Neural cell (in vitro differentiated cells): ENCODE results near the gene TACR2. TPM values are rescaled to one million over a fixed set of nuclear protein-coding genes. Genes with fewer than 3 reads are reported as not detected.

ENCODE experiments used
- H2AFZ ChIP-seq: fragments of 200-600, 300-800 bp; sonication (generic), shearing (Covaris generic); 2 replicates; pipeline ENCODE4 v1.6.0; 2014; ENCODE audit warnings: low read depth, mild to moderate bottlenecking, antibody characterized with exemption, low read length, moderate library complexity
- H3F3A ChIP-seq: fragments of 200-600 bp; shearing (Covaris generic); 2 replicates; pipeline ENCODE4 v1.6.1; 2016; ENCODE audit warnings: mild to moderate bottlenecking, moderate library complexity, mixed read lengths, antibody characterized with exemption, low read length; ENCODE audit not compliant: insufficient read depth, poor library complexity, severe bottlenecking
- H3K27ac ChIP-seq: fragments of 200-600, 300-800 bp; sonication (generic), shearing (Covaris generic); 2 replicates; pipeline ENCODE4 v1.5.1; 2014; ENCODE audit warnings: mild to moderate bottlenecking, low read length, moderate library complexity
- H3K27me3 ChIP-seq: fragments of 300-800, 200-600 bp; sonication (generic), shearing (Covaris generic); 2 replicates; pipeline ENCODE4 v1.6.0; 2014; ENCODE audit warnings: mild to moderate bottlenecking, low read depth, low read length, moderate library complexity; ENCODE audit not compliant: insufficient read depth
- H3K36me3 ChIP-seq: fragments of 300-800, 200-600 bp; sonication (generic), shearing (Covaris generic); 2 replicates; pipeline ENCODE4 v1.5.1; 2014; ENCODE audit warnings: mild to moderate bottlenecking, antibody characterized with exemption, low read length, moderate library complexity; ENCODE audit not compliant: insufficient read depth
- H3K4me2 ChIP-seq: fragments of 300-800, 200-600 bp; sonication (generic), shearing (Covaris generic); 2 replicates; pipeline ENCODE4 v1.6.0; 2014; ENCODE audit warnings: mild to moderate bottlenecking, low read length
- H3K4me3 ChIP-seq: fragments of 300-800, 200-600 bp; sonication (generic), shearing (Covaris generic); 2 replicates; pipeline ENCODE4 v1.5.1; 2014; ENCODE audit warnings: mild to moderate bottlenecking, low read length, moderate library complexity
- H3K79me2 ChIP-seq: fragments of 200-600 bp; shearing (Covaris generic); replicated peaks from 2 replicates; pipeline ENCODE4 v1.6.0; 2014; ENCODE audit warnings: mild to moderate bottlenecking, low read length, moderate library complexity; ENCODE audit not compliant: insufficient read depth
- H3K9ac ChIP-seq: fragments of 300-800, 200-600 bp; sonication (generic), shearing (Covaris generic); 2 replicates; pipeline ENCODE4 v1.6.1; 2016; ENCODE audit warnings: mild to moderate bottlenecking, low read length, mixed read lengths
- H3K9me2 ChIP-seq: fragments of 200-600 bp; shearing (Covaris generic); 2 replicates; pipeline ENCODE4 v1.6.1; 2016; ENCODE audit warnings: mild to moderate bottlenecking, low read length, mixed read lengths; ENCODE audit not compliant: insufficient read depth
- H3K9me3 ChIP-seq: fragments of 200-600, 300-800 bp; sonication (generic), shearing (Covaris generic); 2 replicates; pipeline ENCODE4 v1.6.1; 2016; ENCODE audit warnings: mild to moderate bottlenecking, mixed run types, low read length, moderate library complexity, mixed read lengths
- H4K20me1 ChIP-seq: fragments of 200-600 bp; shearing (Covaris generic); 2 replicates; pipeline ENCODE4 v1.6.1; 2016; ENCODE audit warnings: mild to moderate bottlenecking, mixed run types; ENCODE audit not compliant: insufficient read depth
- EP300 ChIP-seq: fragments of 450-650 bp; conservative IDR thresholded peaks from 2 replicates; pipeline ENCODE4 v1.6.1; 2014; ENCODE audit warnings: antibody characterized with exemption, mild to moderate bottlenecking, moderate library complexity; ENCODE audit not compliant: poor library complexity, severe bottlenecking
- EZH2 ChIP-seq: fragments of 200-600, 300-800 bp; shearing (Covaris generic), sonication (generic); IDR thresholded peaks from 2 replicates; pipeline ENCODE4 v1.6.1; 2014; ENCODE audit warnings: antibody characterized with exemption, low read length, borderline replicate concordance, mild to moderate bottlenecking; ENCODE audit not compliant: insufficient read depth, poor library complexity, severe bottlenecking
- MXI1 ChIP-seq: fragments of 450-650 bp; conservative IDR thresholded peaks from 2 replicates; pipeline ENCODE4 v1.6.1; 2014; ENCODE audit warnings: antibody characterized with exemption, mild to moderate bottlenecking; ENCODE audit not compliant: poor library complexity, severe bottlenecking
- POLR2AphosphoS5 ChIP-seq: IDR thresholded peaks from 2 replicates; pipeline ENCODE4 v1.6.1; 2012
- RAD21 ChIP-seq: fragments of 450-650 bp; conservative IDR thresholded peaks from 2 replicates; pipeline ENCODE4 v1.6.1; 2014; ENCODE audit warnings: antibody characterized with exemption, mild to moderate bottlenecking, moderate library complexity
- SMC3 ChIP-seq: fragments of 450-650 bp; conservative IDR thresholded peaks from 2 replicates; pipeline ENCODE4 v1.6.1; 2014; ENCODE audit warnings: antibody characterized with exemption, mild to moderate bottlenecking, moderate library complexity; ENCODE audit not compliant: poor library complexity
- TAF1 ChIP-seq: IDR thresholded peaks from 2 replicates; pipeline ENCODE4 v1.6.1; 2012; ENCODE audit warnings: low read depth
- polyA plus RNA-seq: library from polyadenylated mRNA; depleted of rRNA; stranded (reverse); fragments of >200 nt; gene quantifications from 2 replicates; pipeline ENCODE4 v1.2.3, GENCODE V29; 2014
- TF ChIP-seq, protein P1 (sequence below): IDR thresholded peaks from 2 replicates; pipeline ENCODE4 v1.6.1; 2012; ENCODE audit warnings: borderline replicate concordance
- TF ChIP-seq, protein P2 (sequence below): fragments of 450-650 bp; IDR thresholded peaks from 2 replicates; pipeline ENCODE4 v1.5.1; 2014; ENCODE audit warnings: antibody characterized with exemption, mild to moderate bottlenecking, moderate library complexity; ENCODE audit not compliant: poor library complexity, severe bottlenecking

Gene TACR2
- polyA plus RNA-seq, 1 donor from 2014 or later, result not detected

DNA sequence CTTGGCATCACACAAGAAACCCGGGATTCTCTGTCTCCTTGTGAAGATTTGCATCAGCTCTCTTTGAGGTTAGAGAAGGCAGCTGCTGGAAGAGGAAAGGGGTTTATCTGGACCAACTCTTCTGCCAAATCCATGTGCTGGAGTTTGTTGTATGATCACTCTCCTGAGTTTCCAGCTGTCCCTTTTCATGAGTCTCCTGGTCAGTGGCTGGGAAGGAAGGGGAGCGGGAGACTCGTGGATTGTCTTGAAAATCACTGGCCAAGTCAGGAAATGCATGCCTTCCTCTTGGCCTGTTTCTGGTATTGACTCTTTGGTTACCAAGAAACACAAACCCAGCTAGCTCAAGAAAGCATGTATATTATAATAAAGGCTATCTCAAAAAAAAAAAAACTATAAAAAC, 38.8 kb downstream of the TACR2 start:
- H4K20me1 ChIP-seq, result no peaks in the 10 kb centered on the region
- H3K4me3 ChIP-seq, result no peak overlapping the region
- no peaks in the 10 kb centered on the region for H3K9me3 ChIP-seq
- H3K36me3 ChIP-seq, result peaks cover 10% of the 10 kb centered on the region
- H3K9me2 ChIP-seq, result no peaks in the 10 kb centered on the region
- no peak overlapping the region for H3K9ac ChIP-seq
- no peak overlapping the region for H2AFZ ChIP-seq
- no peaks in the 10 kb centered on the region for H3K27me3 ChIP-seq
- no peaks in the 10 kb centered on the region for H3F3A ChIP-seq
- no peaks in the 10 kb centered on the region for H3K79me2 ChIP-seq
- TF ChIP-seq, protein P1, sequence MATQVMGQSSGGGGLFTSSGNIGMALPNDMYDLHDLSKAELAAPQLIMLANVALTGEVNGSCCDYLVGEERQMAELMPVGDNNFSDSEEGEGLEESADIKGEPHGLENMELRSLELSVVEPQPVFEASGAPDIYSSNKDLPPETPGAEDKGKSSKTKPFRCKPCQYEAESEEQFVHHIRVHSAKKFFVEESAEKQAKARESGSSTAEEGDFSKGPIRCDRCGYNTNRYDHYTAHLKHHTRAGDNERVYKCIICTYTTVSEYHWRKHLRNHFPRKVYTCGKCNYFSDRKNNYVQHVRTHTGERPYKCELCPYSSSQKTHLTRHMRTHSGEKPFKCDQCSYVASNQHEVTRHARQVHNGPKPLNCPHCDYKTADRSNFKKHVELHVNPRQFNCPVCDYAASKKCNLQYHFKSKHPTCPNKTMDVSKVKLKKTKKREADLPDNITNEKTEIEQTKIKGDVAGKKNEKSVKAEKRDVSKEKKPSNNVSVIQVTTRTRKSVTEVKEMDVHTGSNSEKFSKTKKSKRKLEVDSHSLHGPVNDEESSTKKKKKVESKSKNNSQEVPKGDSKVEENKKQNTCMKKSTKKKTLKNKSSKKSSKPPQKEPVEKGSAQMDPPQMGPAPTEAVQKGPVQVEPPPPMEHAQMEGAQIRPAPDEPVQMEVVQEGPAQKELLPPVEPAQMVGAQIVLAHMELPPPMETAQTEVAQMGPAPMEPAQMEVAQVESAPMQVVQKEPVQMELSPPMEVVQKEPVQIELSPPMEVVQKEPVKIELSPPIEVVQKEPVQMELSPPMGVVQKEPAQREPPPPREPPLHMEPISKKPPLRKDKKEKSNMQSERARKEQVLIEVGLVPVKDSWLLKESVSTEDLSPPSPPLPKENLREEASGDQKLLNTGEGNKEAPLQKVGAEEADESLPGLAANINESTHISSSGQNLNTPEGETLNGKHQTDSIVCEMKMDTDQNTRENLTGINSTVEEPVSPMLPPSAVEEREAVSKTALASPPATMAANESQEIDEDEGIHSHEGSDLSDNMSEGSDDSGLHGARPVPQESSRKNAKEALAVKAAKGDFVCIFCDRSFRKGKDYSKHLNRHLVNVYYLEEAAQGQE, result no peak
- TF ChIP-seq TAF1 (no peak), RAD21 (no peak), EZH2 (no peak)
- H3K27ac ChIP-seq, result no peak overlapping the region
- no peak overlapping the region for H3K4me2 ChIP-seq

DNA sequence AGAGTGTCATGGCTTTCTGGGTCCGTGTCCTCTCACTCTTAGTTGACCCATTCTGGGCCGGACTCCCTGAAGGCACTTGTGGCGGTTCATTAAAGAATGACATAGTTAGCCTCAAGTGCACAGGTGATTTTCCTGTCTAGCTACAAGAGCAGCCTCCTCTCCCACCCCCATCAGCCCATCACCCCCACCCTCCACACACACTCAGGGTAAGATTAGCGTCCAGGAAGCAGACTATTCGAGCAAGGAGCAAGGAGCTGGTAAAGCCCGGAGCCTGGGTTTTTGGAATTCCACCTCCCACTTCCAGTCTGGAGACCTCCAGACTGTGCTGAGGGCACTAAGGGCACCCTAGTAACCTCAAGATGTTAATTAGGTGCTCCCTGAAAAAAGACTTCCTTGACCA, 39.5 kb downstream of the TACR2 start:
- Histone ChIP-seq H3F3A (no peaks in the 10 kb centered on the region), H3K79me2 (no peaks in the 10 kb centered on the region), H3K4me2 (no peak overlapping the region), H4K20me1 (no peaks in the 10 kb centered on the region), H3K9me2 (no peaks in the 10 kb centered on the region), H3K27me3 (no peaks in the 10 kb centered on the region), H3K4me3 (no peak overlapping the region), H3K9ac (no peak overlapping the region), H3K36me3 (peaks cover 10% of the 10 kb centered on the region), H3K9me3 (no peaks in the 10 kb centered on the region), H2AFZ (no peak overlapping the region), H3K27ac (no peak overlapping the region)
- TF ChIP-seq SMC3 (no peak), MXI1 (no peak), RAD21 (no peak), TAF1 (no peak), EZH2 (no peak), EP300 (no peak), POLR2AphosphoS5 (no peak)
- TF ChIP-seq, protein P2, sequence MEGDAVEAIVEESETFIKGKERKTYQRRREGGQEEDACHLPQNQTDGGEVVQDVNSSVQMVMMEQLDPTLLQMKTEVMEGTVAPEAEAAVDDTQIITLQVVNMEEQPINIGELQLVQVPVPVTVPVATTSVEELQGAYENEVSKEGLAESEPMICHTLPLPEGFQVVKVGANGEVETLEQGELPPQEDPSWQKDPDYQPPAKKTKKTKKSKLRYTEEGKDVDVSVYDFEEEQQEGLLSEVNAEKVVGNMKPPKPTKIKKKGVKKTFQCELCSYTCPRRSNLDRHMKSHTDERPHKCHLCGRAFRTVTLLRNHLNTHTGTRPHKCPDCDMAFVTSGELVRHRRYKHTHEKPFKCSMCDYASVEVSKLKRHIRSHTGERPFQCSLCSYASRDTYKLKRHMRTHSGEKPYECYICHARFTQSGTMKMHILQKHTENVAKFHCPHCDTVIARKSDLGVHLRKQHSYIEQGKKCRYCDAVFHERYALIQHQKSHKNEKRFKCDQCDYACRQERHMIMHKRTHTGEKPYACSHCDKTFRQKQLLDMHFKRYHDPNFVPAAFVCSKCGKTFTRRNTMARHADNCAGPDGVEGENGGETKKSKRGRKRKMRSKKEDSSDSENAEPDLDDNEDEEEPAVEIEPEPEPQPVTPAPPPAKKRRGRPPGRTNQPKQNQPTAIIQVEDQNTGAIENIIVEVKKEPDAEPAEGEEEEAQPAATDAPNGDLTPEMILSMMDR, result no peak
- TF ChIP-seq, protein P1, result no peak
